Ishikawa (cell line): ENCODE results near the gene LCE5A.

Experiments used
- CEBPB ChIP-seq: IDR thresholded peaks from 2 replicates; pipeline ENCODE4 v1.6.1; 2012
- CREB1 ChIP-seq: IDR thresholded peaks from 2 replicates; pipeline ENCODE4 v1.6.1; 2012; ENCODE audit warnings: low read depth
- EP300 ChIP-seq: IDR thresholded peaks from 2 replicates; pipeline ENCODE4 v1.6.1; 2012; ENCODE audit warnings: borderline replicate concordance
- FOXM1 ChIP-seq: IDR thresholded peaks from 2 replicates; pipeline ENCODE4 v1.6.1; 2012; ENCODE audit warnings: low read depth, borderline replicate concordance
- RAD21 ChIP-seq: IDR thresholded peaks from 2 replicates; pipeline ENCODE4 v1.6.1; 2012; ENCODE audit warnings: low read depth
- TCF12 ChIP-seq: IDR thresholded peaks from 2 replicates; pipeline ENCODE4 v1.6.1; 2012; ENCODE audit warnings: low read depth
- TF ChIP-seq, protein P1 (sequence below): IDR thresholded peaks from 2 replicates; pipeline ENCODE4 v1.6.1; 2012; ENCODE audit warnings: low read depth, mild to moderate bottlenecking
- TF ChIP-seq, protein P2 (sequence below): IDR thresholded peaks from 2 replicates; pipeline ENCODE4 v1.6.1; 2012

DNA sequence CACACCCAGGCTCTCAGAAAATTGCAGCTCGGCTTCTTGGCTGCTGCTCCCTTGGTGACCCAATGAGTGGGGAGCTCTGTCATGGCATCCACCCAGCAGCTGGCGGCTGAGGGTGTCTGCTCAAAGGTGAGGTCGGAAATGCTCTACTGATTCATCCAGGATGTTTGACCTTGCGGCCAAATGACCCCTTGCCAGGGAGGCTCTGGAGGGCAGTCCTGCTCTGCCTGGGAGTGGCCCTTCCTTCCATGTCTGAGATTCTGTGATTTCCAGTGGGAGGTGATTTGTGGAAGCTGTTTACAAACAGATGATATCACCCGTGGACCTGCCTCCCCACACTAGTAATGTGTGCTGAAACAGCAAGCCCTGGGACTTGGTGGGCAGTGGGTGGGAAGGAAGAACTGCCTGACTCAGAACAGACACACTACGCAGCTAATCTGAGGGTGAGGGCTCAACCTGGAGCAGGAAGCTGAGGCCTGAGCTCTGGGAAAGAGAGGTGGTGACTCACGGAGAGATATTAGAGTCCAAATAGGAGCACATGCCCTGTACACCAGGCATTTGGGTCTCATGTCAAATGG lies 6.7 kb downstream of the LCE5A start:
- TF ChIP-seq RAD21 (no peak), TCF12 (no peak), CREB1 (no peak), FOXM1 (no peak), CEBPB (no peak), EP300 (no peak)
- TF ChIP-seq, protein P1, sequence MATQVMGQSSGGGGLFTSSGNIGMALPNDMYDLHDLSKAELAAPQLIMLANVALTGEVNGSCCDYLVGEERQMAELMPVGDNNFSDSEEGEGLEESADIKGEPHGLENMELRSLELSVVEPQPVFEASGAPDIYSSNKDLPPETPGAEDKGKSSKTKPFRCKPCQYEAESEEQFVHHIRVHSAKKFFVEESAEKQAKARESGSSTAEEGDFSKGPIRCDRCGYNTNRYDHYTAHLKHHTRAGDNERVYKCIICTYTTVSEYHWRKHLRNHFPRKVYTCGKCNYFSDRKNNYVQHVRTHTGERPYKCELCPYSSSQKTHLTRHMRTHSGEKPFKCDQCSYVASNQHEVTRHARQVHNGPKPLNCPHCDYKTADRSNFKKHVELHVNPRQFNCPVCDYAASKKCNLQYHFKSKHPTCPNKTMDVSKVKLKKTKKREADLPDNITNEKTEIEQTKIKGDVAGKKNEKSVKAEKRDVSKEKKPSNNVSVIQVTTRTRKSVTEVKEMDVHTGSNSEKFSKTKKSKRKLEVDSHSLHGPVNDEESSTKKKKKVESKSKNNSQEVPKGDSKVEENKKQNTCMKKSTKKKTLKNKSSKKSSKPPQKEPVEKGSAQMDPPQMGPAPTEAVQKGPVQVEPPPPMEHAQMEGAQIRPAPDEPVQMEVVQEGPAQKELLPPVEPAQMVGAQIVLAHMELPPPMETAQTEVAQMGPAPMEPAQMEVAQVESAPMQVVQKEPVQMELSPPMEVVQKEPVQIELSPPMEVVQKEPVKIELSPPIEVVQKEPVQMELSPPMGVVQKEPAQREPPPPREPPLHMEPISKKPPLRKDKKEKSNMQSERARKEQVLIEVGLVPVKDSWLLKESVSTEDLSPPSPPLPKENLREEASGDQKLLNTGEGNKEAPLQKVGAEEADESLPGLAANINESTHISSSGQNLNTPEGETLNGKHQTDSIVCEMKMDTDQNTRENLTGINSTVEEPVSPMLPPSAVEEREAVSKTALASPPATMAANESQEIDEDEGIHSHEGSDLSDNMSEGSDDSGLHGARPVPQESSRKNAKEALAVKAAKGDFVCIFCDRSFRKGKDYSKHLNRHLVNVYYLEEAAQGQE = no peak
- TF ChIP-seq, protein P2, sequence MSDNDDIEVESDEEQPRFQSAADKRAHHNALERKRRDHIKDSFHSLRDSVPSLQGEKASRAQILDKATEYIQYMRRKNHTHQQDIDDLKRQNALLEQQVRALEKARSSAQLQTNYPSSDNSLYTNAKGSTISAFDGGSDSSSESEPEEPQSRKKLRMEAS = no peak
